SHP77 treated with DMSO at 0.1 percent for 48 hours (cell line): ENCODE data around the gene CRYGS.
A peak's percentile ranks its signal among the peaks of the same experiment; 100 is the strongest.
"Not testable (repeated sequence)": the region's sequence is repeated elsewhere in the genome, so short reads cannot be mapped to it uniquely, and the experiment has no call there.

Experiments
- DNase-seq: peaks from one replicate; lab custom pipeline; 2025; lab: John Stamatoyannopoulos, UW

The CRYGS gene

GRCh38 chr3:186544281-186544680 is at the start of gene CRYGS:
TSS of gene CRYGS (minus strand) at chr3:186544380. CDS start at chr3:186544326, 54 bp downstream.
- no peak for DNase-seq

GRCh38 chr3:186593862-186594261 is 49.7 kb upstream of the CRYGS start:
- no peak for DNase-seq

GRCh38 chr3:186592682-186593081 is 48.5 kb upstream of the CRYGS start:
- no peak for DNase-seq

- no peak for DNase-seq
Measured at GRCh38 chr3:186590580-186591295, 46.6 kb upstream of the CRYGS start.

- no peak for DNase-seq
Measured at GRCh38 chr3:186589856-186590579, 45.8 kb upstream of the CRYGS start.

GRCh38 chr3:186589121-186589520 is 44.9 kb upstream of the CRYGS start:
- DNase-seq = no peak

GRCh38 chr3:186588632-186589031 is 44.5 kb upstream of the CRYGS start:
- no peak for DNase-seq

- DNase-seq = no peak
Measured at GRCh38 chr3:186587183-186587582, 43.0 kb upstream of the CRYGS start.

GRCh38 chr3:186586245-186586644 is 42.1 kb upstream of the CRYGS start:
- DNase-seq = not testable (repeated sequence)

- no peak for DNase-seq
Measured at GRCh38 chr3:186583831-186584230, 39.7 kb upstream of the CRYGS start.

- DNase-seq = no peak
Measured at GRCh38 chr3:186582541-186582940, 38.4 kb upstream of the CRYGS start.

GRCh38 chr3:186580785-186581184 is 36.6 kb upstream of the CRYGS start:
- no peak for DNase-seq

- DNase-seq = no peak
Measured at GRCh38 chr3:186577521-186577920, 33.3 kb upstream of the CRYGS start.

- DNase-seq = no peak
Measured at GRCh38 chr3:186571644-186572013, 27.4 kb upstream of the CRYGS start.

GRCh38 chr3:186570941-186571643 is 26.9 kb upstream of the CRYGS start:
- DNase-seq = no peak

- DNase-seq = peak; percentile 98
Measured at GRCh38 chr3:186570096-186570940, 26.1 kb upstream of the CRYGS start, which contains the start of gene DNAJB11. TSS of gene DNAJB11 (plus strand) at chr3:186570720. CDS start at chr3:186570898, 178 bp downstream.

GRCh38 chr3:186569779-186570095 is 25.6 kb upstream of the CRYGS start:
- DNase-seq = no peak

- not testable (repeated sequence) for DNase-seq
Measured at GRCh38 chr3:186569361-186569760, 25.2 kb upstream of the CRYGS start.

GRCh38 chr3:186567072-186567921 is 23.1 kb upstream of the CRYGS start, which contains the start of gene TBCCD1:
TSS of gene TBCCD1 (minus strand) at chr3:186567339. CDS start at chr3:186564329, 3,010 bp downstream.
- peak; percentile 66 for DNase-seq

- peak; percentile 29 for DNase-seq
Measured at GRCh38 chr3:186566772-186567071, 22.5 kb upstream of the CRYGS start.

- DNase-seq = no peak
Measured at GRCh38 chr3:186564586-186564985, 20.4 kb upstream of the CRYGS start.
